ENCODE measurements around the gene NOTCH2. TPM values are rescaled to one million over a fixed set of nuclear protein-coding genes. Genes with fewer than 3 reads are reported as not detected.

NOTCH2 gene
- total RNA-seq, 1 experiment from 2014 or later: 53.7 TPM

DNA sequence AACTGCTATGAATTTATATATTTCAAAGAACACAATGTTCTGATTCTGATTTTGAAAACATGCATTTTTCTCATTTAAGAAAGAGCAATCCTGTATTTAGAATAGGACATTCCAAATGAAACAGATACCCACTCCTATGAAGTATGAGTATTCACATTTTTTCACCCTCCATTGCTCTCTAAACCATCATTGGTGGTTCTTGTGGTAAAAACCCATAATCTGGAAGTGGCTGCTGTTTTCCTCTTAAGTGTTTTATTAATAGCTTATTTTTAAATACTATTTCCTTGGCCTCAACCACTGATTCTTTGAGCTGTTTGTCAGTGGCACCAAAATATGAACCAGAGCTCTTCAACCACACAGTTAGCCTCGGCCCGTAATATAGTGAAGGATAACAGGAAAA lies 113.2 kb downstream of the NOTCH2 start:
- Histone ChIP-seq H4K20me1 (ENCODE audit: control insufficient read depth, insufficient read depth, insufficient read length) (no peaks in the 10 kb centered on the region), H2BK5ac (ENCODE audit: insufficient read length, low read length) (no peak overlapping the region), H3K4me1 (ENCODE audit: insufficient read depth, low read length) (no peaks in the 10 kb centered on the region), H4K91ac (ENCODE audit: insufficient read length, low read depth, low read length) (no peak overlapping the region), H2BK120ac (ENCODE audit: low read depth, low read length, poor library complexity, severe bottlenecking) (no peak overlapping the region), H3K18ac (ENCODE audit: insufficient read length, low read depth, low read length) (no peak overlapping the region), H2BK12ac (ENCODE audit: insufficient read length, low read depth, low read length) (no peak overlapping the region), H3K4ac (ENCODE audit: low read depth, low read length) (no peak overlapping the region), H2AFZ (ENCODE audit: low read length) (no peak overlapping the region), H2BK20ac (ENCODE audit: low read depth, low read length, poor library complexity, severe bottlenecking) (no peak overlapping the region), H3K23ac (ENCODE audit: insufficient read length, low read depth, low read length) (no peak overlapping the region), H3K79me1 (ENCODE audit: insufficient read depth, low read depth, low read length, poor library complexity, severe bottlenecking) (no peaks in the 10 kb centered on the region), H3K9me3 (ENCODE audit: control insufficient read depth, low read depth, low read length) (no peaks in the 10 kb centered on the region), H4K8ac (replicated peaks; ENCODE audit: insufficient read length, low read depth, low read length) (no peak overlapping the region), H4K5ac (ENCODE audit: insufficient read length, low read depth, low read length) (no peak overlapping the region), H2AK5ac (ENCODE audit: insufficient read length, low read length) (no peak overlapping the region), H3K79me2 (ENCODE audit: insufficient read depth, low read length) (no peaks in the 10 kb centered on the region), H3K27ac (ENCODE audit: insufficient read length, low read depth, low read length) (no peak overlapping the region), H3K4me2 (ENCODE audit: insufficient read depth, insufficient read length, low read length) (no peak overlapping the region), H3K14ac (ENCODE audit: insufficient read depth, low read length) (no peak overlapping the region), H3T11ph (ENCODE audit: low read length) (no peak overlapping the region), H2BK15ac (ENCODE audit: low read depth, low read length) (no peak overlapping the region), H3K56ac (ENCODE audit: insufficient read length, low read depth, low read length) (no peak overlapping the region), H3K9ac (ENCODE audit: extremely low read depth, insufficient read length, low read length) (no peak overlapping the region), H3K23me2 (ENCODE audit: insufficient read length, low read depth, low read length, poor library complexity, severe bottlenecking) (no peaks in the 10 kb centered on the region), H3K27me3 (ENCODE audit: insufficient read depth, low read length) (no peaks in the 10 kb centered on the region)
- TF ChIP-seq, protein P1, sequence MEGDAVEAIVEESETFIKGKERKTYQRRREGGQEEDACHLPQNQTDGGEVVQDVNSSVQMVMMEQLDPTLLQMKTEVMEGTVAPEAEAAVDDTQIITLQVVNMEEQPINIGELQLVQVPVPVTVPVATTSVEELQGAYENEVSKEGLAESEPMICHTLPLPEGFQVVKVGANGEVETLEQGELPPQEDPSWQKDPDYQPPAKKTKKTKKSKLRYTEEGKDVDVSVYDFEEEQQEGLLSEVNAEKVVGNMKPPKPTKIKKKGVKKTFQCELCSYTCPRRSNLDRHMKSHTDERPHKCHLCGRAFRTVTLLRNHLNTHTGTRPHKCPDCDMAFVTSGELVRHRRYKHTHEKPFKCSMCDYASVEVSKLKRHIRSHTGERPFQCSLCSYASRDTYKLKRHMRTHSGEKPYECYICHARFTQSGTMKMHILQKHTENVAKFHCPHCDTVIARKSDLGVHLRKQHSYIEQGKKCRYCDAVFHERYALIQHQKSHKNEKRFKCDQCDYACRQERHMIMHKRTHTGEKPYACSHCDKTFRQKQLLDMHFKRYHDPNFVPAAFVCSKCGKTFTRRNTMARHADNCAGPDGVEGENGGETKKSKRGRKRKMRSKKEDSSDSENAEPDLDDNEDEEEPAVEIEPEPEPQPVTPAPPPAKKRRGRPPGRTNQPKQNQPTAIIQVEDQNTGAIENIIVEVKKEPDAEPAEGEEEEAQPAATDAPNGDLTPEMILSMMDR (conservative IDR thresholded peaks at IDR 0.05): no peak
- Mint-ChIP-seq H3K36me3 (ENCODE audit: insufficient read depth in 1 of 3, low read depth in 3 of 3) (peaks cover 0 to 13% (median 0%) of the 10 kb centered on the region in 3 experiments; a peak in 4 of 7 replicates), H3K27me3 (ENCODE audit: low read depth) (no peaks in the 10 kb centered on the region), H3K9me3 (no peaks in the 10 kb centered on the region), H3K27ac (no peak overlapping the region), H3K4me1 (peaks cover 0 to 7% of the 10 kb centered on the region in 2 experiments; a peak in 1 of 4 replicates), H3K4me3 (no peak overlapping the region)
- no peak for DNase-seq
- WGBS (ENCODE audit: extremely low coverage, insufficient read length, low lambda C conversion rate): no CpG with 5 or more reads among the region's 2 CpGs
